Uterus (tissue), 4 donors: ENCODE measurements around the gene NDUFV3. TPM values are rescaled to one million over a fixed set of nuclear protein-coding genes. Genes with fewer than 3 reads are reported as not detected.
"Not testable (repeated sequence)": the region's sequence is repeated elsewhere in the genome, so short reads cannot be mapped to it uniquely, and the experiment has no call there.

ENCODE experiments used
- DNase-seq, 2 donors: peaks; one replicate each; pipeline ENCODE4 v3.0.0-alpha.2; 2019 to 2020
- H3K27ac ChIP-seq, 2 donors: fragments of 200-600 bp; sonication (generic); 1 replicate in 1 of 2; 2 replicates in 1 of 2; pipeline ENCODE4 v1.5.1; 2016 to 2018
- H3K27me3 ChIP-seq, 2 donors: fragments of 200-600 bp; sonication (generic); one replicate each; pipeline ENCODE4 v1.5.1; 2018 to 2019; ENCODE audit warnings: control low read depth in 1 of 2
- H3K36me3 ChIP-seq, 2 donors: fragments of 200-600 bp; sonication (generic); one replicate each; pipeline ENCODE4 v1.5.1; 2019; ENCODE audit warnings: control low read depth in 1 of 2
- H3K4me1 ChIP-seq, 2 donors: fragments of 200-600 bp; sonication (generic); one replicate each; pipeline ENCODE4 v1.5.1; 2018 to 2019; ENCODE audit warnings: control low read depth in 1 of 2
- H3K4me3 ChIP-seq, 2 donors: fragments of 200-600 bp; sonication (generic); 1 replicate in 1 of 2; 2 replicates in 1 of 2; pipeline ENCODE4 v1.5.1; 2018 to 2019; ENCODE audit warnings: mild to moderate bottlenecking in 1 of 2
- H3K9me3 ChIP-seq, 2 donors: fragments of 200-600 bp; sonication (generic); one replicate each; pipeline ENCODE4 v1.5.1; 2019; ENCODE audit warnings: control low read depth in 1 of 2
- POLR2A ChIP-seq, 2 donors: fragments of 450-650 bp; IDR thresholded peaks; one replicate each; pipeline ENCODE4 v1.6.1; 2016; ENCODE audit warnings: antibody characterized with exemption in 2 of 2, mild to moderate bottlenecking in 1 of 2, moderate library complexity in 1 of 2
- intact Hi-C: fragments of 100-400 bp; cut with DNase I; formaldehyde crosslinking; loops from one replicate; pipeline ENCODE4 v1.15.1; 2023; ENCODE audit warnings: low total_unique reads
- total RNA-seq, 4 donors: library from RNA; depleted of rRNA in 3 of 4; stranded (reverse); fragments of >200 nt in 3 of 4; gene quantifications; one replicate each; pipeline versions ENCODE4 v1.1.0 to v1.2.4, GENCODE V29; 2014 to 2023
- TF ChIP-seq, protein P1 (sequence below), 4 experiments: fragments of 200-600 bp in 2 of 4; fragments of 450-650 bp in 2 of 4; sonication (generic) in 2 of 4; IDR thresholded peaks; one replicate each; pipeline ENCODE4 v1.5.1; 2016 to 2019; ENCODE audit warnings: antibody characterized with exemption in 4 of 4, mild to moderate bottlenecking in 2 of 4, moderate library complexity in 1 of 4
- donor health status: DM: yes; HTN: yes; CAD: no.

The NDUFV3 gene
- total RNA-seq, 4 donors from 2014 or later: 41.5 to 55.9 (median 45.7) TPM

DNA sequence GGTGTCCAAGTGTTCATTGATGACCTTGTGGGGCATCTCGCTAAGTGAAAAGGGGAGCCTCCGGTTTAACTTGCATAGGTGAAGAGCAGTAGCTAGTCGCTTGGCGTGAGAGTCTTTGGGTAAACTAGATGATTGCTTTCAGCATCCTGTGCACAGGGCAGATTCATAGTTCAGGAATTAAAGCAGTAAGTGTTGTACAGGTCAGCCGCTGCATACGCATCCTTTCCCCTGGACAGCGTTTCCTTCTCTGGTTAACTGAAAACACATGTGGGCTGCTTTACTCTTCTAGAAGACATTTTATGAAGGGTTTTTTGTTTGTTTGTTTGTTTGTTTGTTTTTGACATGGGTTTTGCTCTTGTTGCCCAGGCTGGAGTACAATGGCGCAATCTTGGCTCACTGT is 12.1 kb downstream of the NDUFV3 start:
- intact Hi-C loops: no loop called here
- Histone ChIP-seq H3K36me3 (no peaks in the 10 kb centered on the region), H3K4me1 (no peaks in the 10 kb centered on the region), H3K27me3 (no peaks in the 10 kb centered on the region), H3K27ac (no peak overlapping the region), H3K9me3 (no peaks in the 10 kb centered on the region), H3K4me3 (no peak overlapping the region)
- no peak for TF ChIP-seq POLR2A (IDR thresholded peaks at IDR 0.05)
- TF ChIP-seq, protein P1, sequence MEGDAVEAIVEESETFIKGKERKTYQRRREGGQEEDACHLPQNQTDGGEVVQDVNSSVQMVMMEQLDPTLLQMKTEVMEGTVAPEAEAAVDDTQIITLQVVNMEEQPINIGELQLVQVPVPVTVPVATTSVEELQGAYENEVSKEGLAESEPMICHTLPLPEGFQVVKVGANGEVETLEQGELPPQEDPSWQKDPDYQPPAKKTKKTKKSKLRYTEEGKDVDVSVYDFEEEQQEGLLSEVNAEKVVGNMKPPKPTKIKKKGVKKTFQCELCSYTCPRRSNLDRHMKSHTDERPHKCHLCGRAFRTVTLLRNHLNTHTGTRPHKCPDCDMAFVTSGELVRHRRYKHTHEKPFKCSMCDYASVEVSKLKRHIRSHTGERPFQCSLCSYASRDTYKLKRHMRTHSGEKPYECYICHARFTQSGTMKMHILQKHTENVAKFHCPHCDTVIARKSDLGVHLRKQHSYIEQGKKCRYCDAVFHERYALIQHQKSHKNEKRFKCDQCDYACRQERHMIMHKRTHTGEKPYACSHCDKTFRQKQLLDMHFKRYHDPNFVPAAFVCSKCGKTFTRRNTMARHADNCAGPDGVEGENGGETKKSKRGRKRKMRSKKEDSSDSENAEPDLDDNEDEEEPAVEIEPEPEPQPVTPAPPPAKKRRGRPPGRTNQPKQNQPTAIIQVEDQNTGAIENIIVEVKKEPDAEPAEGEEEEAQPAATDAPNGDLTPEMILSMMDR (IDR thresholded peaks at IDR 0.05): no peak
- DNase-seq: no peak

DNA sequence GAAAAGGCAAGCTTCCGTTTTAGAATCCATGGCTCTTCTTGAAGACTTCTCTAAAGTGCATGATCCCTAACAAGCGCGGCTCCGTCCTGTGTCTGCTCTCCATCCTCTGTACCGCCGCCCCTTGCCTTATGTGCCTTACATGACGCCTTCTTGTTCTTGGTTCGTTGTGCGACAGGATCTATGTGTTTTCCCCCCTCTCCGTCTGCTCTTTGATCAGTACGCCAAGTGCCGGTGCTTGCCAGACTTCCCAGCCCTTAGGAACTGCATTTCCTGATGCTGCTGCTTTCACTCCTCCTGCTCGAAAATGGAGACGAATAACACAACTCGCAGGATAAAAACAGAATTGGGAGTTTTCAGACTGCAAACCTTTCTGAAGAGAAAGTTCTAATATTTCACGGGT is 13.1 kb downstream of the NDUFV3 start:
- Histone ChIP-seq H3K27me3 (no peaks in the 10 kb centered on the region), H3K36me3 (no peaks in the 10 kb centered on the region), H3K4me3 (no peak overlapping the region), H3K9me3 (no peaks in the 10 kb centered on the region), H3K27ac (no peak overlapping the region), H3K4me1 (no peaks in the 10 kb centered on the region)
- TF ChIP-seq, protein P1 (IDR thresholded peaks at IDR 0.05): no peak
- TF ChIP-seq POLR2A (IDR thresholded peaks at IDR 0.05): no peak
- intact Hi-C loops: no loop called here
- no peak for DNase-seq

DNA sequence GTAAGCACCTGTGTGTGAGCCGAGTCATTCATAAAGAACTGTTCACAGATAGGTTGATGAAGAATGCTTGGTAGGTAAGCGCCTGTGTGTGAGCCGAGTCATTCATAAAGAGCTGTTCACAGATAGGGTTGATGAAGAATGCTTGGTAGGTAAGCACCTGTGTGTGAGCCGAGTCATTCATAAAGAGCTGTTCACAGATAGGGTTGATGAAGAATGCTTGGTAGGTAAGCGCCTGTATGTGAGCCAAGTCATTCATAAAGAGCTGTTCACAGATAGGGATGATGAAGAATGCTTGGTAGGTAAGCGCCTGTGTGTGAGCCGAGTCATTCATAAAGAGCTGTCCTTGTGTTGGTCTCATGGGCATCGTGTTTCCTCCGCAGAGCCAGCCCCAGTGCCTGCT is 15.4 kb downstream of the NDUFV3 start:
- H3K27ac ChIP-seq, H3K4me1 ChIP-seq, H3K4me3 ChIP-seq, H3K36me3 ChIP-seq, H3K9me3 ChIP-seq, intact Hi-C loops, DNase-seq, H3K27me3 ChIP-seq: not testable (repeated sequence)

DNA sequence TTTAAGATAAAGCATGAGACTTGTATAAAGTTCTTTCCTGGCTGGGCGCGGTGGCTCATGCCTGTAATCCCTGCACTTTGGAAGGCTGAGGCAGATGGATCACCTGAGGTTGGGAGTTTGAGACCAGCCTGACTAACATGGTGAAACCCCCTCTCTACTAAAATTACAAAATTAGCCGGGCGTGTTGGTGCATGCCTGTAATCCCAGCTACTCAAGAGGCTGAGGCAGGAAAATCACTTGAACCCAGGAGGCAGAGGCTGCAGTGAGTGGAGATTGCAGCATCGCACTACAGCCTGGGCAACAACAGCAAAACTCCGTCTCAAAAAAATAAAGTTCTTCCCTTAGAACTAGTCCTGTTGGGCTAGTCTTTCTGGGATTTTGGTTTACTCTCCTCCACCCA is 18.8 kb downstream of the NDUFV3 start:
- intact Hi-C loops, H3K36me3 ChIP-seq, DNase-seq: not testable (repeated sequence)

DNA sequence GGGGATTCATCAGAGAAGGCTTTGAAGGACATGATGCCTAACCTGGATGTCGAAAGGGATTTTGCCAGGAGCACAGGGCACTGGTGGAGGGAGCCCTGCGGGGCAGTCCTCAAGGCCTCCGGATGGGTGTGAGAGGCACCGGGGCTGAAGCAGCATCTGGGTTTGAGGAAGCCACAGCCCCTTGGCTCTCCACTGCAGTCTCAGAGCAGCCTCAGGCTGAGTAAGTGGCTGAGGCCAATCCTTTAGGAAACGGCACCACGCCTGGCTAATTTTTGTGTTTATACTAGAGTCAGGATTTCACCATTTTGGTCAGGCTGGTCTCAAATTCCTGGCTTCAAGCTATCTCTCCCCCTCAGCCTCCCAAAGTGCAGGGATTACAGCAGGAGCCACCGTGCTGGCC is 20.4 kb downstream of the NDUFV3 start:
- no peak for DNase-seq
- no peak overlapping the region for H3K4me3 ChIP-seq
- intact Hi-C loops: no loop called here
- H3K9me3 ChIP-seq: no peaks in the 10 kb centered on the region
- H3K36me3 ChIP-seq: no peaks in the 10 kb centered on the region
- H3K4me1 ChIP-seq: no peaks in the 10 kb centered on the region
- no peaks in the 10 kb centered on the region for H3K27me3 ChIP-seq
- H3K27ac ChIP-seq: no peak overlapping the region
- TF ChIP-seq, protein P1 (IDR thresholded peaks at IDR 0.05): no peak
- no peak for TF ChIP-seq POLR2A (IDR thresholded peaks at IDR 0.05)

More for the DNA sequence above, 18.8 kb downstream of the NDUFV3 start:
- H3K4me1 ChIP-seq, H3K4me3 ChIP-seq, H3K27ac ChIP-seq, H3K9me3 ChIP-seq, H3K27me3 ChIP-seq: not testable (repeated sequence)

DNA sequence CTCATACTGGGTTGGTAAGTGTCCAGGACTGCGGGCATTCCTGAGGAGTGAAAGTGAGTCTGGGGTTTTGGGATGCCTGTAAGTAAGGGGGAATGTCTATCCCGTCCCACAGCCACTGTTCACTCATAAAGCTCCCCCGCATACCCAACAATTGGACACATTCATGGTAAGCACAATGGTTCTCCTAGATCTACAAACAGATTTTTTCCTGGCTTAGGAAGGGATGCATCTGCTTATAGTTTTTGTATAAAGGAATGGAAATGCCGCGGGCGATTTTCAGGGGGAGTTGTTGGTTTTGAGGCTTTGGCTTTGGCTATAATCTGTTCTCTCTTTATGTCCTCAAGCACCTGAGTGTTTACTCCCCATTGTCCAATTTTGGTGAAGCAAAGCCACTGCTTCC is 25.2 kb downstream of the NDUFV3 start:
- H3K27ac ChIP-seq: no peak overlapping the region
- H3K9me3 ChIP-seq: no peaks in the 10 kb centered on the region
- no peak overlapping the region for H3K4me3 ChIP-seq
- intact Hi-C loops: no loop called here
- H3K4me1 ChIP-seq: no peaks in the 10 kb centered on the region
- no peak for DNase-seq
- no peaks in the 10 kb centered on the region for H3K27me3 ChIP-seq
- H3K36me3 ChIP-seq: no peaks in the 10 kb centered on the region
- TF ChIP-seq POLR2A (IDR thresholded peaks at IDR 0.05): no peak
- TF ChIP-seq, protein P1 (IDR thresholded peaks at IDR 0.05): no peak
